SH-SY5Y (cell line): ENCODE results near the gene CST7.

Experiments
- GATA2 ChIP-seq: IDR thresholded peaks from 2 replicates; pipeline ENCODE4 v1.6.1; 2011; ENCODE audit warnings: mild to moderate bottlenecking, low read depth, low read length
- GATA3 ChIP-seq: IDR thresholded peaks from 2 replicates; pipeline ENCODE4 v1.6.1; 2011; ENCODE audit warnings: low read depth, mild to moderate bottlenecking, low read length, moderate library complexity

GRCh38 chr20:24950836-24951525 is 1.9 kb downstream of the CST7 start:
- TF ChIP-seq GATA2 (no peak), GATA3 (no peak)
